Keratinocyte (primary cell): ENCODE data around the gene RASEF. TPM values are rescaled to one million over a fixed set of nuclear protein-coding genes. Genes with fewer than 3 reads are reported as not detected.

Experiments
- DNase-seq: peaks from one replicate; pipeline ENCODE4 v3.0.0-alpha.2; 2011; ENCODE audit warnings: low read depth, missing footprints, low spot score
- FAIRE-seq: peaks from 2 replicates; lab custom pipeline; 2011; peaks lifted over from hg19 to GRCh38; lab: Jason Lieb, UNC
- H2AFZ ChIP-seq: 2 replicates; pipeline ENCODE4 v1.6.0; 2012; ENCODE audit warnings: low read length, control low read depth, inconsistent platforms; ENCODE audit not compliant: control insufficient read depth
- H3K27ac ChIP-seq: 2 replicates; pipeline ENCODE4 v1.5.1; 2011; ENCODE audit warnings: low read length; ENCODE audit not compliant: control insufficient read depth, insufficient read depth
- H3K27me3 ChIP-seq: 3 replicates; pipeline ENCODE4 v1.6.0; 2011; ENCODE audit warnings: low read length; ENCODE audit not compliant: control insufficient read depth, insufficient read depth; ENCODE audit errors: extremely low read depth
- H3K36me3 ChIP-seq, 2 experiments: 2 replicates in 1 of 2; 3 replicates in 1 of 2; pipeline ENCODE4 v1.5.1; 2011; ENCODE audit warnings: low read length in 2 of 2, mild to moderate bottlenecking in 1 of 2; ENCODE audit not compliant: control insufficient read depth in 2 of 2, insufficient read depth in 2 of 2; ENCODE audit errors: extremely low read depth in 1 of 2
- H3K4me1 ChIP-seq: 3 replicates; pipeline ENCODE4 v1.5.1; 2011; ENCODE audit warnings: low read length; ENCODE audit not compliant: control insufficient read depth, insufficient read depth; ENCODE audit errors: extremely low read depth
- H3K4me2 ChIP-seq: 3 replicates; pipeline ENCODE4 v1.6.0; 2011; ENCODE audit warnings: low read depth, low read length; ENCODE audit not compliant: control insufficient read depth, insufficient read depth; ENCODE audit errors: extremely low read depth
- H3K4me3 ChIP-seq, 3 experiments: fragments of 200-600 bp in 1 of 3; sonication (generic) in 1 of 3; 2 replicates in 2 of 3; 3 replicates in 1 of 3; pipeline ENCODE4 v1.5.1; 2011 to 2016; ENCODE audit warnings: low read length in 3 of 3, mild to moderate bottlenecking in 3 of 3, control low read depth in 2 of 3, inconsistent platforms in 1 of 3, low read depth in 1 of 3, mixed read lengths in 1 of 3, mixed run types in 1 of 3, moderate library complexity in 1 of 3; ENCODE audit not compliant: control insufficient read depth in 2 of 3, insufficient read depth in 2 of 3; ENCODE audit errors: extremely low read depth in 1 of 3
- H3K79me2 ChIP-seq: 2 replicates; pipeline ENCODE4 v1.6.0; 2012; ENCODE audit warnings: low read length; ENCODE audit not compliant: control insufficient read depth, insufficient read depth
- H3K9ac ChIP-seq: 3 replicates; pipeline ENCODE4 v1.6.0; 2011; ENCODE audit warnings: low read length; ENCODE audit not compliant: control insufficient read depth, insufficient read depth; ENCODE audit errors: extremely low read depth
- H3K9me1 ChIP-seq: 3 replicates; pipeline ENCODE4 v1.6.0; 2011; ENCODE audit warnings: low read length; ENCODE audit not compliant: control insufficient read depth, insufficient read depth; ENCODE audit errors: extremely low read depth
- H3K9me3 ChIP-seq: 2 replicates; pipeline ENCODE4 v1.5.1; 2012; ENCODE audit warnings: low read depth, low read length; ENCODE audit not compliant: control insufficient read depth
- H4K20me1 ChIP-seq: 3 replicates; pipeline ENCODE4 v1.6.0; 2011; ENCODE audit warnings: low read length; ENCODE audit not compliant: control insufficient read depth, insufficient read depth; ENCODE audit errors: extremely low read depth
- CTCF ChIP-seq, 3 experiments: IDR thresholded peaks in 1 of 3; conservative IDR thresholded peaks in 1 of 3; optimal IDR thresholded peaks in 1 of 3; 2 replicates in 2 of 3; 3 replicates in 1 of 3; pipeline versions ENCODE3 to v1.5.1; 2011; ENCODE audit warnings: low read length in 3 of 3, mild to moderate bottlenecking in 3 of 3, moderate library complexity in 2 of 3, control low read depth in 1 of 3, inconsistent platforms in 1 of 3; ENCODE audit not compliant: insufficient read depth in 2 of 3; ENCODE audit errors: extremely low read depth in 1 of 3
- EZH2 ChIP-seq: IDR thresholded peaks from one replicate; pipeline ENCODE4 v1.6.1; 2012; ENCODE audit warnings: inconsistent platforms, mild to moderate bottlenecking, low read length, moderate library complexity
- dilution Hi-C: fragments of 300-500 bp; cut with MboI; formaldehyde crosslinking; loops from one replicate; pipeline ENCODE4 v1.7.0; 2020; ENCODE audit warnings: low sequenced_read_pairs; ENCODE audit not compliant: extremely low pct_ligation_motif_present
- polyA minus RNA-seq, 3 experiments: library from RNA; depleted of rRNA, polyadenylated mRNA; stranded (reverse); fragments of >200 nt; gene quantifications; 1 replicate in 1 of 3; 2 replicates in 1 of 3; 3 replicates in 1 of 3; pipeline ENCODE4 v1.2.3, GENCODE V29; 2011
- polyA plus RNA-seq, 5 experiments: library from polyadenylated mRNA; depleted of rRNA in 3 of 5; stranded (reverse) in 3 of 5; stranded (forward) in 1 of 5; unstranded in 1 of 5; fragments of >200 nt; gene quantifications; 1 replicate in 1 of 5; 2 replicates in 3 of 5; 3 replicates in 1 of 5; pipeline versions ENCODE4 v1.2.1 to v1.2.3, GENCODE V29; 2011 to 2012; ENCODE audit warnings: missing spikeins in 2 of 5, low read depth in 1 of 5, low replicate concordance in 1 of 5

Gene RASEF
- polyA plus RNA-seq = 0.08 to 0.52 TPM (median 0.28 TPM) in 3 replicates
- polyA plus RNA-seq (2011; ENCODE audit: low read depth) = 1.4 TPM
- polyA plus RNA-seq (2011; cell fraction: cytosol; rRNA removed) = 0.14 and 0.33 TPM in 2 replicates
- polyA plus RNA-seq (2011; cell fraction: nucleus; rRNA removed) = 0.33 and 0.75 TPM in 2 replicates
- 0.07 and 2.0 TPM in 2 replicates for polyA plus RNA-seq (2012; ENCODE audit: low replicate concordance)
- 0.54 to 0.92 TPM in 2 of 3 replicates, not detected in the other for polyA minus RNA-seq
- polyA minus RNA-seq (2011; cell fraction: cytosol; rRNA and poly(A)+ RNA removed) = not detected
- polyA minus RNA-seq (2011; cell fraction: nucleus; rRNA and poly(A)+ RNA removed) = 0.74 and 0.93 TPM in 2 replicates

- no peaks in the 10 kb centered on the region for H3K79me2 ChIP-seq
- peak within 1 kb of the TSS; percentile 49 to 64 (median 54) for H3K4me3 ChIP-seq
- peaks cover 11% of the 10 kb centered on the region for H3K4me1 ChIP-seq
- TF ChIP-seq CTCF (optimal IDR thresholded peaks at IDR 0.05 in 1 of 3, IDR thresholded peaks at IDR 0.05 in 1 of 3, conservative IDR thresholded peaks at IDR 0.05 in 1 of 3; ENCODE audit: extremely low read depth in 1 of 3, insufficient read depth in 2 of 3, low read length in 3 of 3) (peak in 1 of 3 experiments; percentile 10), EZH2 (peak; percentile 31)
- no peaks in the 10 kb centered on the region for H4K20me1 ChIP-seq
- peak within 1 kb of the TSS; percentile 22 for H3K9ac ChIP-seq
- peak within 1 kb of the TSS; percentile 72 for H3K4me2 ChIP-seq
- H3K9me3 ChIP-seq = no peaks in the 10 kb centered on the region
- no peaks in the 10 kb centered on the region for H3K9me1 ChIP-seq
- peaks cover 17% of the 10 kb centered on the region for H3K27me3 ChIP-seq
- H2AFZ ChIP-seq = peak within 1 kb of the TSS; percentile 41
- DNase-seq (no peak), FAIRE-seq (no peak)
- dilution Hi-C loops = no loop called here
- no peak within 1 kb of the TSS for H3K27ac ChIP-seq
- H3K36me3 ChIP-seq = no peaks in the 10 kb centered on the region
Observed at GRCh38 chr9:83062651-83063527, at the start of gene RASEF. TSS of gene RASEF (minus strand) at chr9:83063142. CDS start at chr9:83062867, 275 bp downstream.

- FAIRE-seq (no peak), DNase-seq (no peak)
- H3K36me3 ChIP-seq = no peaks in the 10 kb centered on the region
- no peaks in the 10 kb centered on the region for H3K79me2 ChIP-seq
- TF ChIP-seq CTCF (optimal IDR thresholded peaks at IDR 0.05 in 1 of 3, IDR thresholded peaks at IDR 0.05 in 1 of 3, conservative IDR thresholded peaks at IDR 0.05 in 1 of 3; ENCODE audit: extremely low read depth in 1 of 3, insufficient read depth in 2 of 3, low read length in 3 of 3) (no peak), EZH2 (no peak)
- no peaks in the 10 kb centered on the region for H3K27me3 ChIP-seq
- H2AFZ ChIP-seq = no peak overlapping the region
- no peaks in the 10 kb centered on the region for H3K9me3 ChIP-seq
- no peak overlapping the region for H3K27ac ChIP-seq
- H3K4me1 ChIP-seq = no peaks in the 10 kb centered on the region
- no peak overlapping the region for H3K4me3 ChIP-seq
- no peaks in the 10 kb centered on the region for H3K9me1 ChIP-seq
- no peaks in the 10 kb centered on the region for H4K20me1 ChIP-seq
- no peak overlapping the region for H3K4me2 ChIP-seq
- dilution Hi-C loops = no loop called here
- no peak overlapping the region for H3K9ac ChIP-seq
Observed at GRCh38 chr9:83111169-83111568, 48.2 kb upstream of the RASEF start.
